HG03097 (cell line): ENCODE data around the gene LYZ.
"Not testable (repeated sequence)": the region's sequence is repeated elsewhere in the genome, so short reads cannot be mapped to it uniquely, and the experiment has no call there.

Experiments used
- ATAC-seq: cut with Tn5 transposase; IDR thresholded peaks from one replicate; pipeline ENCODE4 v1.9.1; 2021; ENCODE audit not compliant: unreplicated experiment, low FRiP score

The LYZ gene

DNA sequence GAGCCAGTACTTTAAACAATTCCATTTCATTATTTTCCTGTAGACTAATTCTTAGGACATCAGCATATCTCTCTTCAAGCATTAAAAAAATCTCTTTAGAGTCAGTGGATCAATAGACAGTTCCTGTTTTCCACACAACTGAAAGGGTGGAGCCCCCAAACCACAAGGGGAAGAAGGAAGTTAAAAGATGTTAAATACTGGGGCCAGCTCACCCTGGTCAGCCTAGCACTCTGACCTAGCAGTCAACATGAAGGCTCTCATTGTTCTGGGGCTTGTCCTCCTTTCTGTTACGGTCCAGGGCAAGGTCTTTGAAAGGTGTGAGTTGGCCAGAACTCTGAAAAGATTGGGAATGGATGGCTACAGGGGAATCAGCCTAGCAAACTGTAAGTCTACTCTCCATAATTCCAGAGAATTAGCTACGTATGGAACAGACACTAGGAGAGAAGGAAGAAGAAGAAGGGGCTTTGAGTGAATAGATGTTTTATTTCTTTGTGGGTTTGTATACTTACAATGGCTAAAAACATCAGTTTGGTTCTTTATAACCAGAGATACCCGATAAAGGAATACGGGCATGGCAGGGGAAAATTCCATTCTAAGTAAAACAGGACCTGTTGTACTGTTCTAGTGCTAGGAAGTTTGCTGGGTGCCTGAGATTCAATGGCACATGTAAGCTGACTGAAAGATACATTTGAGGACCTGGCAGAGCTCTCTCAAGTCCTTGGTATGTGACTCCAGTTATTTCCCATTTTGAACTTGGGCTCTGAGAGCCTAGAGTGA is at the start of gene LYZ:
Gene LYZ (plus strand): TSS at position 220 of the 777 bp plus-strand sequence. CDS start 28 bp downstream, at position 248.
- ATAC-seq, result no peak

DNA sequence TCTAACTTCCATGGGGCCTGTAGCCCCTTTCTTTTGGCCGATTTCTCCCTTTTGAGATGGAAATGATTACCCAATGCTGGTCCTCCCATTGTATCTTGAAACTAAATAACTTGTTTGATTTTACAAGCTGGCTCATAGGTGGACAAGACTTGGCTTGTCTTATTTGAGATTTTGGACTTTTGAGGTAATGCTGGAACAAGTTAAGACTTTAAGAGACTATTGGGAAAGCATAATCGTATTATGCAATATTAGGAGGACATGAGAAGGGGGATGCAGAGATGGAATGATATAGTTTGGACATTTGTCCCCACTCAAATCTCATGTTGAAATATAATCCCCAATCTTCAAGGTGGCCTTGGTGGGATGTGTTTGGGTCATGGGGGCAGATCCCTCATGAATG is 49.2 kb upstream of the LYZ start:
- ATAC-seq, result no peak

DNA sequence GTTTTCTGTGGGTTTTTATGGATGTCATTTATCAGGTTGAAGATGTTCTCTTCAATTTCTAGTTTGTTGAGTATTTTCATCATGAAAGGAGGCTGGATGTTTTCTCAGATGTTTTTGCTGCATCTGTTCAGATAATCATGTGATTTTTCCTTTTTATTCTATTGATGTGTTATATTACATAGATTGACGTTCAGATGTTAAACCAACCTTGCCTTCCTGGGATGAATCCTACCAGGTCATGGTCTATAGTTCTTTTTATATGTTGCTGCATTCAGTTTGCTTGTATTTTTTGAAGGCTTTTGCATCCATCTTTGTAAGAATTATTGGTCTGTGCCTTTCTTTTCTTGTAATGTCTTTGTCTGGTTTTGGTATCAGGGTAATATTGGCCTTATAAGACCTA is 43.9 kb upstream of the LYZ start:
- no peak for ATAC-seq

DNA sequence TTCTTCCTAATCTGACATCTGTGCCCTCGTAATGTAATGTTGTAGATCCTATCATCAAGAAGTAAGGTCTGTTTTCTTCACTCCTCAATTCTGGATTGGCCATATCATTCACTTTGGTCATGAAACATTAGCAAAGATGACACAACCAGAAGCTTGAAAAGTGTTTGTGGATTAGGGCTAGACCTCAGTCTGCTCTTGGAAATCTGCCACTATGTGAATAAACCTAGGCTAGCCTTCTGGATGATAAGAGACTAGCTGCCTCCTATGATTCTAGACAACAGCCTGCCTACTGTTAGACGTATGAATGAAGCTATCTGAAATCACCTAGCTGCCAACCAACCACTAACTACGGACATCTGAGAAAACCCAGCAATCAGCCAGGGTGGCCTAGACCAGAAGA is 38.7 kb upstream of the LYZ start:
- ATAC-seq, result no peak

DNA sequence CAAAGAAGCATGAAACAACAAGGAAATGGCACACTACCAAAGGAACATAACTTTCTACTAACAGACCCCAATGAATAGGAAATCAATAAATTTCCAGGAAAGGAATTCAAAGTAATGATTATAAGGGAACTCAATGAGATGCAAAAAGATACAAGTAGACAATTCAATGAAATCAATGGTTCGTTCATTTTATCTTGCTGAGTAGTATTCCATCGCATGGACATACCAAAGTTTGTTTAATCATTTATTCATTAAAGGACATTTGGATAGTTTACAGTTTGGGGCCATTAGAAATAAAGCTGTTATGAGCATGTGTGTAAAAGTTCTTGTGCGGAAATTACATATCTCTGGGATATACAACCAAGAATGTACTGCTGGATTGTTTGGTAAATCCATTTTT is 35.0 kb upstream of the LYZ start:
- ATAC-seq, result no peak

DNA sequence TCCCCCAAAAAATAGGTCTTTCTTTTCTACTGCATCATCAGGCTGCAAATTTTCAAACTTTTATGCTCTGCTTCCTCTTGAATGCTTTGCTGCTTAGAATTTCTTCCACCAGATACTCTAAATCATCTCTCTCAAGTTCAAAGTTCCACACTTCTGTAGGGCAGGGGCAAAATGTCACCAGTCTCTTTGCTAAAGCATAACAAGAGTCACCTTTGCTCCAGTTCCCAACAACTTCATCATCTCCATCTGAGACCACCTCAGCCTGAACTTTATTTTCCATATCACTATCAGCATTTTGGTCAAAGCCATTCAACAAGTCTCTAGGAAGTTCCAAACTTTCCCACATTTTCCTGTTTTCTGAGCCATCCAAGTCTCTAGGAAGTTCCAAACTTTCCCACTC is 31.4 kb upstream of the LYZ start:
- not testable (repeated sequence) for ATAC-seq

DNA sequence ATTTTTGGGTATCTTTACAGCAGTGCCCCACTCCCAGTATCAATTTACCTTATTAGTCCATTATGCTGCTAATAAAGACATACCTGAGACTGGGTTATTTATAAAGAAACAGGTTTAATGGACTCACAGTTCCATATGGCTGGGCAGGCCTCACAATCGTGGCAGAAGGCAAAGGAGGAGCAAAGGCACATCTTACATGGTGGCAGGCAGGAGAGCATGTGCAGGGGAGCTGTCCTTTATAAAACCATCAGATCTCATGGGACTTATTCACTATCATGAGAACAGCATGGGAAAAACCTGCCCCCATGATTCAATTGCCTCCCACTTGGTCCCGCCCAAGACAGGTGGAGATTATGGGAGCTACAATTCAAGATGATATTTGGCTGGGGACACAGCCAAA is 30.9 kb upstream of the LYZ start:
- not testable (repeated sequence) for ATAC-seq

DNA sequence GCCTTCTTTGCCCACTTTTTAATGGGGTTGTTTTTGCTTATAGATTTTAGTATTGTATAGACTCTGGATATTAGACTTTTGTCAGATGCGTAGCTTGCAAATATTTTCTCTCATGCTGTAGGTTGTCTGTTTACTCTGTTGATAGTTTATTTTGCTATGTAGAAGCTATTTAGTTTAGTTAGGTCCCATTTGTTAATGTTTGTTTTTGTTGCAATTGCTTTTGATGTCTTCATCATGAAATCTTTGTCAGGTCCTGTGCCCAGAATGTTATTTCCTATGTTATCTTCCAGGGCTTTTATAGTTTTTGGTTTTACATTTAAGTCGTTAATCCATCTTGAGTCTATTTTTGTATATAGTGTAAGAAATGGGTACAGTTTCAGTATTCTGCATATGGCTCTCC is 30.0 kb upstream of the LYZ start:
- no peak for ATAC-seq

DNA sequence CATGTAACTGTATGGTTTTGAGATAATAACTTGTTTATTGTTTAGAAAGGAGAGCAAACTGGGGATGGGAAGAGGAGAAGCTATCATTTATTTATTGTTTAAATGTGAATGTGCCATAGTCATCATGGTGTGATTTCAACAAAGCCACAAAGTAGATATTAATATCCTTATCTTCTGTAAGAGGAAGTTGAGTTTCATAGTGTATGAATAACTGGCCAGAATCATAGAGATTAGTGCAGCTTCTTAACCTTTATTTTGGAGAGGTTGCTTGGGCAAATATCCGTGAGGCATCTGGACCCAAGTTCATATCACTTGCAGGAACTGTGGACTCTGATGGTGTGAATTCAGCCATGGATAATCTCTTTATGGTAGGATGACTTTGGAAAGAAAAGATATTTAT is 26.8 kb upstream of the LYZ start:
- no peak for ATAC-seq

DNA sequence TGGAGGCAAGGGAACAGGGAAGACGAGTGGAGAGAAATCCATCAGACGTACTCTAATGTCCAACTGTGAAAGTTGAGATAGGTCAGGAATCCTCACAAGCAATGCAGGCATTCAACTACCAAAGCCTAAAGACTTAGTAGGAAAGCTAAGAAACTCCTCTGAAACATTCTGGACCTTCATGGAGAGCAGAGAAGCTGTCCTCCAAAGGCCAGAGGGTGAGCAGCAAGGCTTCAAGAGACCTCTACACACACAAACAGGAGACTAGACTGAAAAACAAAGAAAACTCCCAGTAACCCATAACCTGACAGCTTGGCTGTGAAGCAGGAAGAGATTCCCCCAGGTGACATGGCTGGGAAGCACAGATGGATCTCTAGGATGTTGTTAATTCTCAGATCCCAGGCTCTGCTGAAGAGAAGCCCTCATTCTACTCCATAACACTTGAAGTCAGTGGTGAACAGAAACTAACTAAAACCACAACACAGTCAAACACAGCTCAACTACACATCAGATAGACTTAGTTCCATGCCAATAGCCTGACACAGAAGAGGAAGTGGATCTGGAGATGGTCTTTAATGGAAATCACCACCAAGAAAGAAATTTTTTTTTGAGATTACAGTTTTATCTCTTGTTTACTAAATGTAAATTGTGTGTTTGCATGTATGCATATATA is 23.2 kb upstream of the LYZ start:
- ATAC-seq, result peak; percentile 82

DNA sequence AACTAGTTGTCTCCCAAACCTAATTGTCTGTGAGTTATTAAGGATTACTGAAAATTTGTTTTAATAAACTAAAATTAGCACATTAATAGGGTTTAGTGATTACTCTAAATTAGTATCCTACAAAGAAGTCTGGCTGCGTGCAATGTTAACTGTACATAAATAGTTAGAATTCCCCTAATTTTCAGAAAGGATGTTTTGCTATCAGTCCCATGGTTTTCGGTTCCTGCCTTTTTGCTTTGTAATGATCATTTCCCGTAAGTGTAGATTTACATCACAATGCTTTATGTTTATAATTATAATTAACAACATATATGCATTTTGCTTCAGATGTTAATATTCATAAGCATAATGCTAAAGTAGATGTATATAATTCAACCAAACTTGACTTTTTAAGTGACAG is 19.8 kb upstream of the LYZ start:
- ATAC-seq, result no peak

DNA sequence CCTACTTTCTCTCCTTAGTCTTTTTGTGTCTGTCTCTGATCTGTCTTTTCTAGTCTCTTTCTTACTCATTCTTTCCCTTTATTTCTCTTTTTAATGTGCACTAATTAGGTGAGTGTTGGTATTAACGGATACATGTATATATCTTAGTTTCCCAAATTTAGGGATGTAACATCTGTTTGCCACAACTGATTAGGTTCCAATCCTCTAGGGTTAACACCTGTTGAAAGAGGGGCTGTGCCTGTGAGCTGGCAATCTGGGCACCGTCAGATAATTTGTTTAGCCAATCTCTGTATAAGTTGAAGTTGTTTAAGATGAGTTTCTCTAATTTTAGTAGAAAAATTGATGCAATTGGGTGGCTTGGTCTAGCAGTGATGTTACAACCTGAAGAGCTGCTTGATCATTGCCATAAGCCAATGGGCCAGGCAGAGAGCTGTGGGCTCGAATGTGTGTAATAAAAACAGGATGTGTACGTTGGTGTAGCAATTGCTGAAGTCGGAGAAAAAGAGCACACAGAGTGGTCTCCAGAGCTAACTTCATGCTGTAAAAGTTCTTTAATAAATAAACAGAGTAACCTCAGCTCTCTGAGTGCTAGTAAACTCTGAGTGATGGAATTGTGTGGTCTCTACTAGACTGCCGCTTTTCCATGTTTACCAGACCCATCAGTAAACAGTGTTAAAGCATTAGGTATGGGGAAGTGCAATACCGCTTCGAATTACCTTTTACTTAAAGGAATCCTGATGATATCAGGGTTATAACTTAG is 18.3 kb upstream of the LYZ start:
- no peak for ATAC-seq

DNA sequence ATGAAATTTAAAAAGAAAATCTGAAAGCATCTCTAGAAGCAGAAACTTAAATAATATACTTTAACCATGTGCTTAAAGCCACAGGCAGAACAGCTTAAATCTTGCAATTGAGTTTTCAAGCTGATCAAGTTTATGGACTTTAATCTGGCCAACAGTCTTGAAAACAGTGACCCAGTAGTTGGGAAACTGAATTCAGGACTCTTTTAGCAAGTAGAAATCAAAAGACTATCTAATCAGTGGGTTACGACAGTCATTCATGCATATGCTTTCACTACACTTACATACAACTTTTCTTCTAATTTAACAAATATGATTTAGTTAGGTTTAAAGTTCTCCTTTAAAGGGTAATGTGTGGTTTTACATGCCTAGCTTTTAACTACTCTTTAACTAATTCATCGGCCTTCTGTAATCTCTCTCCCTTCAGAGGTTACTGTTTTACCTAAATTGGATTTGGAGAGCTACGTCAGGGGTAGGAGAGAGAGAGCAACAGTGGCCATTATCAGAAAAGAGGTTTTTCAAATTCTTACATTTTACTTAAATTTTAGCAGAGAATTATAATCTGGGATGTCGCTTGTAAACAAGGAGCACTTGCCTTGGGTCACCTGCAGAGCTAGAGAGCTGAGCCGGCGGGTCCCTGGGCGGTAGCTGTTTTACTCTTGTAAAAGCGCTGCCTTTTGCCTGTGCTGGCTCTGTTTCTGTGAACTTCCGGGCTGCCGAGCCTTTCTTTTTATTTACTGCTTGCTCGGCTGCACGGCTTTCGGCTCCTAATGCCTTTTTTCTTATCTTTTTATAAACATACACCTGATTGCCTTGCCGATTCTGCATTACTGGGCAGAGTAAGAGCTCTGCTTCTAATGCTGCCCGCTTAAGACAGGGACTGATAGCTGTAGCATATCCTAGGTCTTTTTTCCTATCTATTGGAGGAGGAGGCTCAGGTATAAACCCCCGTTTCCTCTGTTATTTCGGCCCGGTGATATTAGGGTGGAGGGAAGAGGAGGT is 17.4 kb upstream of the LYZ start:
- ATAC-seq, result peak; percentile 69

DNA sequence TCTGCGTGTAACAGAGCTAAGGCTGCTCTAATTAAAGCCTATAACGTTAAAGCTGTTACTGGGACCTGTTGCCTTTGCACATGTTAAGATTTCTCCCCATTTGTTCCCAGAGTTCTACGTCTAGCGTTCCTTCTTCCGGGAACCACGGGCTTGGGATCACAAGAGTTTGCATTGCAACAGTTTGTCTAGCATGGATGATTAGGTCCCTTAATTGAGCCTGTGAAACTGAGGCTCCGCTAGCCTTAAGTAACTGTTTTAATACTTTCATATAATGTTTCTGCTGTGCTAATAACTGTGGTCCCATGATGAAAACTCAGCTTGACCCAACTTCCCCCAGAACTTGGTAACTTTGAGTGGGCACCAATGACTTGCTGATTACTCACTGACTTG is 16.7 kb upstream of the LYZ start:
- no peak for ATAC-seq

DNA sequence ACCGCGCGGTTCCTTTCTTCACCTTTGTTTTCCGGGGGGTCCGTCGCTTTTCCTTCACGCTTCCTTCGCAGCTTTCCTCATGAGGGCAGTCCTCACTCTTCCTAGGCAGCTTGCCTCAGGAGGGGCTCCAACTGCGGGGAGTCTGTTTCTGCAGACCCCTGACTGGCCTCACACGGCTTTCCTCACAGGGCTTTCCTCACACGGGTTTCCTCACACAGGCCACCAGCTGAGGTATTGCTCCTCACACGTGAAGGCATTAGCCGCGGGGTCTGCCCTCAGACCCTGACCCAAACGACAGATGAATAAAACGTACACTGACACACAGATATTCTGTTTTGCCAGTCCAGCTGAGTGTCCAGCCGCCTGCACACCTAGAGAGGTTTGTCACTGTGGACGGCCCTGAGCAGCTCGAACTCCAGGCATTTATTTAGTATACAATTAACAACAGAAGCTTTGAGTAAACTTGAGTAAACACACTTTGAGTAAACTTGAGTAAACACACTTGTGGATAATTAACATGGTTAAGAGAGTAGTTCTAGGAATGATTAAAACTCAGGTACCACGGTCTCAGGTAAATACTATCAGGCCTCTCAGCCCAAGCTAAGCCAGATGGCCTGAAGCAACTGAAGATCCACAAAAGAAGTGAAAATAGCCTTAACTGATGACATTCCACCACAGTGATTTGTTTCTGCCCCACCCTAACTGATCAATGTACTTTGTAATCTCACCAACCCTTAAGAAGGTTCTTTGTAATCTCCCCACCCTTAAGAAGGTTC is 16.1 kb upstream of the LYZ start:
- ATAC-seq, result no peak

DNA sequence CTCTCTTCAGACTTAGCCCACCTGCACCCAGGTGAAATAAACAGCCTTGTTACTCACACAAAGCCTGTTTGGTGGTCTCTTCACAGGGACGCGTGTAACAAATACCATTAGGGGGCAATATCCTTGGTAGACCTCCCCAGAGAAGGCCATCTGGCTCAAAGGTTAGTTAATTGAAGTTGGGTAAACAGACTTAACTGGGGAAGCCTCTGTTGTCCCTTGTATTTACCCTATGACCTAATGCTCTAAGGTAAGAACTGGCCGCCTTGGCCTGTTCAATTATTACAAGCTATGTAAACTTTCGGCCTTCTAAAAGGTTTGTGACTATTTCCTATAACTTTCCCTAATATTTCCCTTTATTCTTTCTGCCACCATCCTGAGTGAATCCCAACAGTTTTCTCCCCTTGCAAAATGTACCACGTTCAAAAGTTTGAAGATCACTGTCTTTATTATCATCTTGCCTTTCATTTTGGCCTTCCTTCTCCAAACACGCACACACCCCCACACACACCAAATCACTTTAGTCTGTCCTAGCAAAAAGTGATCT is 15.3 kb upstream of the LYZ start:
- no peak for ATAC-seq

DNA sequence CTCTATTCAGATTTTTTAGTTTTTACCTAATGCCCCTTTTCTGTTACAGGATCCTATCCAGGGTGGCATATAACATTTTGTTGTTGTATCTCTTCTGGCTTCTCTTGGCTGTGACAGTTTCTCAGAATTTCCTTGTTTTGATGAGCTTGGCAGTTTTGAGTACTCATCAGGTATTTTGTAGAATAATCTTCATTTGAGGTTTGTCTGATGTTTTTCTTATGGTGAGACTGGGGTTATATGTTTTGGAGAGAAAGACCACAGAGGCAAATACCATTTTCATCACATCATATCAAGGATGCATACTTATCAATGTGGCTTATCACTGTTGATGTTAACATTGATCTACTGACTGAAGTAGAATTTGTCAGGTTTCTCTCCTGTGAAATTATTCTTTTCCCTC is 14.0 kb upstream of the LYZ start:
- no peak for ATAC-seq

DNA sequence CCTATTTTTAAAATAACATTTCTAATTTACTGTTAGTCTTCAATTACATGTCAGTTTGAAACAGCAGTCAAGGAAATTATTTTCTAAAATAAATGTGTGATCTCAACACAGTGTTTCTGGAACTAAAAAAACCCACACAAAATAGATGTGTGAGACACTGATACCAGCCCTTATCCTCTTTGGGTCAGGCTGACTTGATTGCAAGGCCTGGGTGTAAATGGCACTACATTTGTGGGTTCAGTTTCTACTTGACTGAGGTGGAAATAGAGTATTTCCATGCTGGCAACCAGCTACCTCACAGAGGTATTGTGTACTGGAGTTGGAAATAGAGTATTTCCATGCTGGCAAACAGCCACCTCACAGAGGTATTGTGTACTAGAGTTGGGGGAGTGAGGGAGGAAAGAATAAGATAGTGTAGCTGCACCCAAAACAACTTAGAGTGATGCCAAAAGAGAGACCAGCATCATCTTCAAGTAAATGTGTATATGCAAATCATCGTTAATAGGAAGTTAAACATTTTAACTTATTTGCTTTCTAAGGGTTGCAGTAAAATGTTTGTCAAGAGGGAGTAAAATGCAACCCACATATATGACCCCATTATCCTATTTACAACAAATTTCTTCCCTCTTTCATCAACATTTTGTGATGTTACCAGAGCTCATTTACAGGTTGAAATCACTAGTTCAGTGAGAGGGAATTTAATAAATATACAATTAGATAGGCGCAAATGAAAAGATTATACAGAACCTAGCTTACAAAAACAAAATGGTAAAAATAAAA is 10.7 kb upstream of the LYZ start:
- no peak for ATAC-seq
